Lung (tissue), 12 donors: ENCODE results near the gene PNMA1. TPM values are rescaled to one million over a fixed set of nuclear protein-coding genes. Genes with fewer than 3 reads are reported as not detected.

ENCODE experiments used
- ATAC-seq: fragments of 200-7000 bp; cut with Tn5 transposase; one replicate; pipeline ENCODE4 v1.9.1; 2020; ENCODE audit warnings: moderate number of reproducible peaks; ENCODE audit not compliant: insufficient read depth, low FRiP score
- DNase-seq, 3 donors: peaks; one replicate each; pipeline ENCODE4 v3.0.0-alpha.2; 2013 to 2017
- H3K27ac ChIP-seq, 2 donors: one replicate each; pipeline ENCODE4 v1.5.1; 2013; ENCODE audit warnings: mild to moderate bottlenecking in 2 of 2, moderate library complexity in 2 of 2, control low read depth in 1 of 2, inconsistent platforms in 1 of 2, low read depth in 1 of 2, low read length in 1 of 2
- H3K27me3 ChIP-seq, 3 donors: one replicate each; pipeline ENCODE4 v1.5.1; 2013; ENCODE audit warnings: low read length in 2 of 3; ENCODE audit not compliant: control insufficient read depth in 3 of 3, insufficient read depth in 3 of 3
- H3K36me3 ChIP-seq, 4 donors: one replicate each; pipeline ENCODE4 v1.5.1; 2013; ENCODE audit warnings: low read length in 4 of 4, mild to moderate bottlenecking in 1 of 4, moderate library complexity in 1 of 4; ENCODE audit not compliant: control insufficient read depth in 4 of 4, insufficient read depth in 4 of 4
- H3K4me1 ChIP-seq, 5 donors: one replicate each; pipeline ENCODE4 v1.5.1; 2013; ENCODE audit warnings: low read length in 5 of 5, mild to moderate bottlenecking in 2 of 5, moderate library complexity in 1 of 5; ENCODE audit not compliant: control insufficient read depth in 5 of 5, insufficient read depth in 5 of 5
- H3K4me3 ChIP-seq: one replicate; pipeline ENCODE4 v1.5.1; 2013; ENCODE audit warnings: mild to moderate bottlenecking, control low read depth, moderate library complexity
- H3K9ac ChIP-seq, 2 donors: one replicate each; pipeline ENCODE4 v1.5.1; 2013; ENCODE audit warnings: low read length in 2 of 2, control low read depth in 1 of 2; ENCODE audit not compliant: insufficient read depth in 1 of 2
- H3K9me3 ChIP-seq, 4 donors: one replicate each; pipeline ENCODE4 v1.5.1; 2013; ENCODE audit warnings: low read length in 3 of 4, mild to moderate bottlenecking in 1 of 4, moderate library complexity in 1 of 4; ENCODE audit not compliant: control insufficient read depth in 4 of 4, insufficient read depth in 3 of 4
- CTCF ChIP-seq: IDR thresholded peaks from 2 replicates; pipeline ENCODE4 v1.5.1; 2012; ENCODE audit warnings: mild to moderate bottlenecking; ENCODE audit errors: control extremely low read depth, extremely low read depth
- WGBS, 2 donors: extraction: QIAGEN DNeasy Blood & Tissue Kit; methylation state at CpG; one replicate each; pipeline ENCODE4 v1.1.7; 2013; 5-methylcytosine and 5-hydroxymethylcytosine counted together
- polyA plus RNA-seq, 2 donors: library from polyadenylated mRNA; stranded (reverse); fragments of 200-250 nt; gene quantifications; one replicate each; pipeline ENCODE4 v1.2.1, GENCODE V29; 2013
- total RNA-seq, 2 donors: library from RNA; depleted of rRNA in 1 of 2; stranded (reverse); fragments of >200 nt in 1 of 2; gene quantifications; one replicate each; pipeline ENCODE4 v1.2.1, GENCODE V29; 2014 to 2021
- donor health status: control.
- donor health status: control.
- donor health status: Bipolar disorder and iron deficiency.
- donor health status: healthy.
- donor health status: DM: yes; HTN: yes; CAD: no.

The PNMA1 gene
- total and polyA plus RNA-seq, 4 donors, result 11.0 to 34.1 (median 25.7) TPM

DNA sequence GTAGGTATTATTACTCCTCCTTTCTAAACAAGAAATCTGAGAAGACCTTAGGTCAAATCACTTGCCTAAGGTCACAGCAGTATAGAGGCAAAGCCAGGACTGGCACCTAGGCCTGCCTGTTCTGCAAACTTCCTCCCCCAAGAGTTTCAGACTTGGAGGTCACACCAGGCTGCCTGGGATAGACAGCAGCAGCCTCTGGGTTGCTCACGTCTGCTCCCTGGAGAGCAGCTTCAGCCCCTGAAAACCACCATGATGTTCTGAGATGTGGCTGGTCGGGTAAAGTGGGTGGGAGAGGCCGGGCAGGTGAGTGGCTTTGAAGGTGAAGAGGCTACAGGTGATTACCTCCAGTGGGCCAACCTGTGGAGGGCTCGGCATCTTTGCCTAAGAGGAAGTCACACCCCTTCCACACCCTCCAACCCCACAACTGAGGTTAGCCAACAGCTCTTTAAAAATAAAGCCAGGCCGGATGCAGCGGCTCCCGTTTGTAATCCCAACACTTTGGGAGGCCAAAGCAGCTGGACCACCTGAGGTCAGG, 37.0 kb upstream of the PNMA1 start:
- no peak for TF ChIP-seq CTCF
- H3K9ac ChIP-seq, result no peak overlapping the region
- 20 to 31% methylated on average over 7 of the region's 7 CpGs for WGBS, 2 donors

GRCh38 chr14:73750531-73750901, 36.3 kb upstream of the PNMA1 start:
- Histone ChIP-seq H3K4me1 (peaks cover 57 to 79% (median 70%) of the 10 kb centered on the region in 5 donors), H3K9ac (no peak overlapping the region), H3K36me3 (peaks cover 0 to 4% (median 0%) of the 10 kb centered on the region in 4 donors), H3K9me3 (no peaks in the 10 kb centered on the region), H3K4me3 (no peak overlapping the region), H3K27me3 (no peaks in the 10 kb centered on the region), H3K27ac (peak overlapping the region in 1 of 2 donors; percentile 86)
- no peak for ATAC-seq
- no peak for TF ChIP-seq CTCF
- peak in 1 of 3 donors; percentile 7 for DNase-seq
- 29 to 55% methylated on average over 3 of the region's 3 CpGs for WGBS, 2 donors

More for the DNA sequence above, 37.0 kb upstream of the PNMA1 start:
- DNase-seq (peak in 1 of 3 donors; percentile 12), ATAC-seq (no peak)
- Histone ChIP-seq H3K27ac (peak overlapping the region in 1 of 2 donors; percentile 86), H3K9me3 (no peaks in the 10 kb centered on the region), H3K4me1 (peaks cover 60 to 79% (median 70%) of the 10 kb centered on the region in 5 donors), H3K36me3 (peaks cover 0 to 4% (median 0%) of the 10 kb centered on the region in 4 donors), H3K4me3 (no peak overlapping the region), H3K27me3 (no peaks in the 10 kb centered on the region)

- peak in 1 of 3 donors; percentile 13 for DNase-seq
- Histone ChIP-seq H3K36me3 (peaks cover 0 to 4% (median 0%) of the 10 kb centered on the region in 4 donors), H3K27me3 (no peaks in the 10 kb centered on the region), H3K9me3 (no peaks in the 10 kb centered on the region), H3K4me3 (no peak overlapping the region), H3K27ac (peak overlapping the region in 1 of 2 donors; percentile 86), H3K9ac (no peak overlapping the region), H3K4me1 (peaks cover 57 to 79% (median 70%) of the 10 kb centered on the region in 5 donors)
- 45 to 68% methylated on average over 11 of the region's 11 CpGs for WGBS, 2 donors
- ATAC-seq, result no peak
- TF ChIP-seq CTCF, result no peak
Observed at GRCh38 chr14:73749706-73750530, 35.7 kb upstream of the PNMA1 start.
